Measurements from ENCODE around the gene GABBR1.

Gene GABBR1

DNA sequence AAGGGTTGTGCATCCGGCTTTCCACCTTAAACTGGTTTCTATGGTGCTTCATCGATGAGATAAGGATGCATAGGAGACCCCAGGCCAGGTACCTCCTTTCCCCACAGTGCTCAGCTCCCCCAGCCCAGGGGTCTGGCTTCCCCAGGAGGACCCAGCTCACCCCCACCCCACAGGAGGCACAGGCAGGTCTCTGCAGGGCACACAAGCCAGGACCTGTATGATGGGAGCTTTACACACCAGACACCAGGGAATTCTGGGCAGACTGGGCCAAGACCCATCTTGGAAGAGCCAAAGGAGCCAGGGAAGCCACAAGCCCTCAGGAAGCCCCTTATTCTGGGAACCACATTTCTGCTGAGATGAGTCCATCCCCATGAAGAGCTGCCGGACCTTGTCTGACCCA lies 103.0 kb downstream of the GABBR1 start:
- no peak overlapping the region for H3K4me3 ChIP-seq (ENCODE audit: low read depth, low read length)

DNA sequence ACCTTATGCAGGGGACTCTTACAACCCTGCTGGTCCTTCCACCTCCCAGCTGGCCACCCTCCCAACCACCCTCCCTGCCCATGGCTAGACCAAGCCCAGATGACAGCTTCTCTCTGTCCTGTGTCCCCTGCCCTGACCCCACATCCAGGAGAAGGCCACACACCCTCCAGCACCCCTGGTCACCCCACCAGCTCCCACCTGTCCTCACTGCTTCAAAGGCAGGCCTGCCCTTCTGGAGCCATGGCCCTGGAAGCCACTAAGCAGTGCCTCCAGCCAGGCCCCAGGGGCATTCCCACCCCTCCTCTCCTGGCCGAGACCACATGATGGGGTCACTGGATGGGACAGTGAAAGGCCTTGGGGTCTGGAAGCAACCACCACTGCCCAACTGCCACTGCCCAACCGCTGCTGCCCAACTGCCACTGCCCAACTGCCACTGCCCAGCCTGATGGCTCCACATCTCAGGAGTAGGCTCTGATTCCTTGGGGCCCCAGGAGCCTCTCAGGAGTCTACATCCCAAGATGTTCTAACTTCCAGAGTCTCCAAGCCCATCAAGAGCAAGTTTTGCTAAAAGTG lies 103.9 kb downstream of the GABBR1 start:
- H3K4me3 ChIP-seq (ENCODE audit: low read depth, low read length) = no peak overlapping the region

DNA sequence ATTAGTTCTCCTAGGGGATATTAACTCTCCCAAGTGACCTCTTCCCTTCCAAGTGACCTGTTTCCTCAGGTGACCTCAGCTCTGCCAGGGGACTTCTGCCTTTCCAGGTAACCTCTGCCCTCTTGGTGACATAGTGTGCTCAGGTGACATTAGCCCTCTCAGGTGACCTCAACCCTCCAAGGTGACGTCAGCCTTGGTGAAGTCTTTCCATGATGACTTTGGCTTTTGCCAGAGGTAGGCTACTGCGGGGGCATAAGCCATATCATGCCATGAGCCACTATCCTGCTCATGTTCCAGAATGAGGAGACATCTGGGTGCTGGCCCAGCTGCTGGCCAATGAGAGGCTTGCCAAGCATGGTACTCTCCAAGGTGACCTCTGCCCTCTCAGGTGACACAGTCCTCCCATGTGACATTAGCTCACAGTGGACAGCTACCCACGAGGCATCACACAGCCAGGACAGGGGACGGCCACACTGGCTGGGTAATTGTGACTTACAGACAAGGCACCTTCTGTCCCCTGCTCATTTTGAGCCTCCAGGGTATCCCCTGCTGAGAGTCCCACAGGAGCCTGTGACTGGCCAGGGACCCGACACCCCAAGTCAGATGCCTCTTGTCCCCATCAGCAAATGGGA lies 104.6 kb downstream of the GABBR1 start:
- H3K4me3 ChIP-seq (ENCODE audit: low read depth, low read length) = no peak overlapping the region

DNA sequence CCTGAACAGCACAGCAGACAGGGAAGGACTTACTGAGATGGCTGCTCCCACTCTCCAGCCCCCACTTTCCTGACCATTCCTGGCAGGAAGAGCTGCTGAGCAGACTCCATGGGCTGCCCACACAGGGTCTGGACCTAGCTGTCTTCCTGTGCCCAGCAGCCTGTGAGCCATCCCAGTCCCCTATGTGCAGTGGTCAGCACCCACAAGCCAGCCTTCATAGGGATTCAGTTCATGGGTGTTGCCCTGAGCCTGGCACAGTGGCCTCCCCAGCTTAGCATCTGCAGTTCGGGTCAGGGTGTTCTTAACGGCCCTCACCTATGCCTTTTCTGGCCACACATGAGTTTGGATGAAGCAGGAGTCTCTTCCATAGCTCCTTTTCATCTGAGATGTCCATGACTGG lies 105.4 kb downstream of the GABBR1 start:
- no peak overlapping the region for H3K4me3 ChIP-seq (ENCODE audit: low read depth, low read length)

DNA sequence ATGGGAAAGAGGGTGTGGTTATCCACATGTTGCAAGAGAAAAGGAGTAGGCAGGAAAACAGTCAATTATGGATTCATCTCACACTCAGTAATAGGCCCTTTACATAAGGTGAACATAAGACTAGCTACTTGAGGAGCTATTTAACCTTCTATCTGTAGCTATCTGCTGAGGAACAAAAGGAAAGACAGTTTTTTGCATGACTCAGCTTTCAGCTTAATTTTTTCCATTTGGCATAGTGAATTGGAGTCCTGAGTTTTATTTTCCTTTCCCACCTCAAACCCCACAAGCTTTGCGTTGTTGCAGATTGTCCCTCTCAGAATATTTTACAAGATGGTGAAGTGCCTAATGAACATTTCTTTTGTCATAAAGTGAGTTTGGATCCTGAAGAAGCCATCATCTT lies 105.9 kb downstream of the GABBR1 start:
- H3K4me3 ChIP-seq (ENCODE audit: low read depth, low read length) = no peak overlapping the region

DNA sequence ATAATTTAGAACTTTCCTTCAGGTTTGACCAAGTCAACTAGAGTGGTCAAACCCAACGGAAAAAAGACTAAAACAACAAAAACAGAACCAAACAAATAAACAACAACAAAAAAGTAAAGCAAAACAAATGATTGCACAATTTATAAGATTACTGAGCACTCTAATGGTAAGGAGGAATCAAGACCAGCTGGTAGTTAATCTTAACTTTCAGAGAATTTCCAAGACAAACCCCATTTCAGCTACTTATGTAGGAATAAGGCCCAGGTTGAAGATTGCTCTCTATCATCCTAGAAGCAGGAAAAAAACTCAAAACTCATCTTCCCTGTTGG lies 107.7 kb downstream of the GABBR1 start:
- no peak overlapping the region for H3K4me3 ChIP-seq (ENCODE audit: low read depth, low read length)

DNA sequence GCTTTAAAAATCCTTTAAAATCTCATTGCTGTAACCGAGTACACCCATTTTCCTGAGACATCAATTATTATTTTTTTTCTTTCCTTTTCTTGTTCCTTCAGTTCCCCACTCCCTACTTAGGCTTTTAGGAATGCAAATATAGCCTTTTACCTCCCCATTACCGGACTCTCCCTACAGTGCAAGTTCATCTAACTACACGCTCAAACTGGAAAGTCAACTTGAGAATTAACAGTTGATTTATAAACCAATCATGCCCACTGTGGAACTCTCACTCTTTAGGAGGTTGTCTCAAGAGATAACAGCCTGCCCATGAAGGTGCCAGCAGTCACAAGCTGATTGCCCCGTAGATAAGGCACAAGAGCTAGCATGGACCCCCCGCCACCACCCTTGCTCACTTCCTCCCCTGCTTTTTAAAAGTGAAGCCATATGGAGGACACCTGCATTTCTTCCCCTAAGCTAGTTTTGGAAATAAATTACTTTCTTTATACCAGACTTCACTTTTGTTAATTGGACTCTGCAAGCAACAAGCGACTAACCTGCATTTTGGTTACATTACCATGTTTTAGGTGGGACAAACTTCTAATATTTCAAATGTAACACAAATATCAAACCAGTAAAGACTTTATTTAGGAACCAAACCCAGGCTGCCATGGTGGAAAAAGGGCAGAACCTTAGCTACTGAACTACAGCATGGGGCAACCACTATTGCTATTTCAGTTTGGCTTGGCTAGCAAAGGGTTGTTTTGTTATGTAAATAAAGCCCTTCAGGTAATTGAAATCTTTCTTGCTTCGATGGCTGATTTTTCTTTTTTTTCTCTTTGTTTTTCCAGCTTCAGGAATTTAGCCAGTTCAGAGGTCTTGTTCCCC lies 108.3 kb downstream of the GABBR1 start:
- H3K4me3 ChIP-seq (ENCODE audit: low read depth, low read length) = no peak overlapping the region

DNA sequence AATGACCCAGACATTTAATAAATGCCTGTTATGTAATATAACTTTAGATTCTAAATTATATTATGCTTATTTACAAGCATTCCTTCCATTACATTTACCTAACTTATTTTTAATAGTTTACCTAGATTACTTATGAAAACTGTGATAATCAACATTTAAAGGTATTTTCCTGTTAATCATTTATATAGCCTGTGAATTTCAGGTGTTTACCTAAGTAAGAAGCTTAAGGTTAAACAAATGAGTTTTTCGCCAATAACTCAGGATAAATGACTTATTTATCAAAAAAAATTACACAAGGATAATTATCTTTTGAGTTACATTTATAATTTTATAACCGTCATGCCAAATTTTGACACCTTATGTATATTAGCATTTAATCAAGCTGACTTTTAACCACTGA lies 108.9 kb downstream of the GABBR1 start:
- H3K4me3 ChIP-seq (ENCODE audit: low read depth, low read length) = no peak overlapping the region

DNA sequence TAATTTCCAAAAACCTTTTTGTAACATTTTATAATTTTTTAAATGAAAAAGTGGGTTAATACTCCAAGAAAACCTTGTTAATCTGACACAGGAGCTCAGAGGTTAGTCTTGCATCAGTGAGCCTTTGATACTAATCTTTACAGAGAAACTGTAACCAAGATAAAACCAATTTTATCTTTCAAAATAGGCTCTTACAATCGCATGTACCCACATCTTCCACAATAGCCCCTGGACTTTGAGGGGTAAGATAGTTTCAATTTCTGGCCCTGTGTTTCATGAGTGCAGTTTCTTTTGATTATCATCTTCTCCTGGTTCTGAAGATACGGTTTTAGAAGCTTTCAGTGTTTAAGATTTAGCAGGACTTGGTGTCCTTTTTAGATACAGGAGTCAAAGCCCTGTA lies 110.8 kb downstream of the GABBR1 start:
- H3K4me3 ChIP-seq (ENCODE audit: low read depth, low read length) = no peak overlapping the region

DNA sequence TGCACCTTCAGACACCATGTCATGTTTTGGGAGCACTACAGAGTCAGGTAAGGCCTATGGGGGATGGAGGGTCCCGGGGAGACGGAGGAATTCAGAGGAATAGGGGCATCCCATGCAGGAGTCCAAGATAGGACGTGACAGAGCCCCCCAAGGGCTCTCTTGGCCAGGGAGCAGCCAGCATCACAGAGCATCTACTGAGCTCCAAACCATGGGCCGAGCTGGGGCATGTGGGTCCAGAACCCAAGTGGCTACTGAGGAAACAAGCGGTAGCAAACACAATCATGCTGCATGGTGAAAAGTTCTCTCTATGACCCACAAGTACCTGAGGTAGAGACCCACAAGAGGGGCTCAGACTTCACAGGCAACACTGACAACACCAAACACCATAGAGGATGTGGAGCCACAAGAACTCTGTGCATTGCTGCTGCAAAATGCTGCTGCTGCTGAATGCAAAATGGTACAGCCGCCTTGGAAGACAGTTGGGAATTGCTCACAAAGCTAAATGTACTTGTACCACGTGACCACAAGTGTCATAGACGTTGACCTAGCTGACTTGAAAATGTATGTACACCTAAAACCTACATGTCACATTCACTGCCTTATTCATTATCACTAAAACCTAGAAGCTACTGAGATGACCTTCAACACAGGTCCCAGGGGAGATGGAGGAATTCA lies 111.8 kb downstream of the GABBR1 start:
- H3K4me3 ChIP-seq (ENCODE audit: low read depth, low read length) = no peak overlapping the region

DNA sequence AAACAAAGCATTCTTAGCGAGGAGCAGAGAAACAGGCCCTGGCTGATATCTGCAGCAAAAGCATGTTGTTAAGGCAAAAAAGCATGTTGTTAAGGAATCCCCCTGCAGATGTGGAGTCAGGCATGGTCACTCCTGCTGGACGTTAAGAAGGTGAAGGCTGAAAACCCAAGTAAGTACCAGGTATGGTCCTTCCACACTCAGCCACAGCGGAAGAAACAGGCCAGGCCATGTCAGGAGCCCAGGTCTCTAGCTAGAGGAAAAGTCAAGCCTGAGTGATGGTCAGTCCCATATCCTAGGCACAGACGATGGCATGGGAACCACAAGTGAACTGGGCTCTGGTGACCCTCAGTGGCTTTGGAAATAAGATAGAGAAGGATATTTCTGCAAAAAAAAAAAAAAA lies 112.8 kb downstream of the GABBR1 start:
- H3K4me3 ChIP-seq (ENCODE audit: low read depth, low read length) = no peak overlapping the region

DNA sequence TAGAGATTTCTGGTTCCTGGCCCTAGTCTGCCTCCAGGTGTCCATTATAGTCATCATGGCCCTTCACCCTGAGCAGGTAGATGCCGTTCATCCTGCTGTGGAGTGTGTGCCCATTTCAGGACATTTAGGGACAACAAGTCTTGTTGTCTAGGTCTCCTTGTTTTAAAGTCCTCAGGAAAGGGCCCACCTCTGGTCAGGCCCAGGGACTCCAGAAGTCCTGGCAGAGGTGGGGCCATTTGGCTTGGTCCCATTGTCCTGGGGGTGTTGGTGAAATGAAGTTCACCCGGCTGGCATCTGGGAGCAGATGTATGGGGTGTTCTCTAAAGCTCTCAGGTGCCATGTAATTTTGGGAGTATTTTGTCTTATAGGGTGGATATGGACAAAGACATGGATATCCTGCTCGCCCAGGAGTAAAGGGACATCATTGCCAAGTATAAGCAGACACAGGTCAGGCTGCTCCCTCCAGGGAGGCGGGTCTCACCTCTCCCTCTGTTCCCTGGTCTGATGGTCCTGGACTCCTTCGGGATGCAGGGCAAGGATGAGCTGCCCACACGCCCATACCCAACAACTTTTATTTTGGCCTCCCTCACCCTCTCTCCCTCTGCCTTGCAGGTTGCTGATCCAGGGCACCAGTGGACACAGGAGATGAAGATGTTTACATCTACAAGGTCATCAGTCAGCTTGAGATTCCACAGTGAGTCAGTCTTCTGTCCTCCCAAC lies 113.5 kb downstream of the GABBR1 start:
- H3K4me3 ChIP-seq (ENCODE audit: low read depth, low read length) = no peak overlapping the region

DNA sequence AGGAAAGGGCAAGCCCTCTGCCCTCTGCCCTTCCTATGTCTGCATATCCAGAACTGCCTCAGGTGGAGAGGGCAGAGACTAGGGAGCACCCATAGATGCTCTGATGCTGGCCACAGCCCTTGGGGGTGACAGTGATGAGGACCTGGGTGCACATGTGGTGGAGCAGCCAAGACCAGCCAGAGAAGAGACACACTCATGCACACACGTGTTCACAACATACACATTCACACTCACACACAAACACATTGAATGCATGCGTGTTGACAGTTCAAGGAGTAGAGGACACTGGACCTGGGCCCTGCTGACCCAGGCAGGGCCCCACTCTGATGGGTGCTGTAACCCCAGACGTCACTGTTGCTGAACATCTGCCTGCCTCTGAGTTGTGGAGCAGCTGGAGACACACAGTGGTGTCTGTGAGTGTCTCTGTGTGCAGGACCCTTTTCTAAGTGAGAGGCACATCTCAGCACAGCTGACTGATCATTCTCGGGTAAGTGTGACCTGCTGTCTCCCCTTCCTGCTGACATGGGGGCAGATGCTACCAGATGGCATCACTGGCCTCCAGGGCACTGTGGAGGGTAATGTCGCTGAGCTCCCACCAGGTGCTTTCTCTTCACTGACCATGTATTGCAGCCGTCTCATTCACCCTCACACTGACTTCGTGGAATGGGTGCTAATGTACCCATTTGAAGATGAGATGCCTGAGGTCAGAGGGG lies 115.1 kb downstream of the GABBR1 start:
- no peak overlapping the region for H3K4me3 ChIP-seq (ENCODE audit: low read depth, low read length)

DNA sequence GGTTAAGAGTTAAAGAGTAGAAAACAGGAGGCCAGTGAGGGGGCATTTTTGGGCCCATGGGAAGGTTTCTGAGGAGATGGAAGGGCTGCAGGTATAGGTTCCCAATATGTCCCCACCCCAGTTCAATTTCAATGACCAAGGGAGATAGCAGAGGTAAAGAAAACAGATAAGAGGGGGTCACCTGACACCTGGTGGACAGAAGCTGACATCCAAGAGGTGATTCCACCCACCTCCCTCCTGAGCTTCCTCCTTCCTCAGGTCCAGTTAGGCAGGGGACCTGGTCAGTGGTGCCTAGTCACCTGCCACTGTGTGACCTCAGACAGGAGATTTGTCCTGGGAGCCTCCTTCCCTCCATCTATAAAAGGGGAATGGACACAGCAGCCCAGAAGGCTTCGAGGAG lies 115.7 kb downstream of the GABBR1 start:
- no peak overlapping the region for H3K4me3 ChIP-seq (ENCODE audit: low read depth, low read length)

DNA sequence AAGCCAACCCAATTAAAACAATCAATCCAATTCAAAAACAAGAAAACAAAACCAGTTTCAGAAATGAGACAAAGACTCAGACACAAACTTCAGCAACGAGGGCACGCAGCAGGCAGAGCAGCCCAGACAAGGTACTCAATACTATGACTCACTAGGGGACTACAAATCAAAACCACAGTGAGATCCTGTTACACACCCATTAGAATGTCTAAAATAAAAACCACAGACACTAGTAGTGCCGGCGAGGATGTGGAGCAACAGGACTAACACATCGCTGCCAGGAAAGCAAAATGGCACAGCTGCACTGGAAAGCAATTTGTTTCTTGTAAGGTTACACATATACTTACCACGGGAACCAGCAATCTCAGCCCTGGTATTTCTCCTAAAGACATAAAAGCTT lies 116.9 kb downstream of the GABBR1 start:
- H3K4me3 ChIP-seq (ENCODE audit: low read depth, low read length) = no peak overlapping the region

DNA sequence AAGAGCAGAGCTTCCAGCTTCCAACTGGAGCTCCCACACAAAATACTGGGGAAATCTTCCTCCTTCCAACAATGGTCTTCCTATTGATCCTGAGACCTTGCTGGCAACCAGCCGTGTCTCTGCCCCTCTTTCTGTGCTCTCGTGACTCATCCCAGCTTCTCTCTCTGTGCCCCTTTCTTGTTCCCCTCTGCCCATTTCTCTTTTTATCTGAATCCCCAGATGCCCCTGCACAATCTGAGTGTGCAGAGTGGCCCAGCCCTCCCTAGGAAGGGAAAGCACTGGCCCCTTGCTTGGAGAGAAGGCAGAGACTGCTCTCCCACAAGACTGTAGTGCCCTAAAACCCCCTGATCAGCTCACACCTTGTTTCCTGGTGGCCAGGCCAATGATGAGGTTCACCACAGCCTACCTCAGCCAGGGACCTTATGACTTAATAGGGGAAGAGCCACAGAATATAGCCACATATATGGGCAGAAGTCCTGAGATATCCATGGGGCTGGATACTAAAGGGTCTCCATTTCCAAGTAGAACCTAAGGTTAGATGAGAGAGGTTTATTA lies 122.2 kb downstream of the GABBR1 start:
- H3K4me3 ChIP-seq (ENCODE audit: low read depth, low read length) = no peak overlapping the region

DNA sequence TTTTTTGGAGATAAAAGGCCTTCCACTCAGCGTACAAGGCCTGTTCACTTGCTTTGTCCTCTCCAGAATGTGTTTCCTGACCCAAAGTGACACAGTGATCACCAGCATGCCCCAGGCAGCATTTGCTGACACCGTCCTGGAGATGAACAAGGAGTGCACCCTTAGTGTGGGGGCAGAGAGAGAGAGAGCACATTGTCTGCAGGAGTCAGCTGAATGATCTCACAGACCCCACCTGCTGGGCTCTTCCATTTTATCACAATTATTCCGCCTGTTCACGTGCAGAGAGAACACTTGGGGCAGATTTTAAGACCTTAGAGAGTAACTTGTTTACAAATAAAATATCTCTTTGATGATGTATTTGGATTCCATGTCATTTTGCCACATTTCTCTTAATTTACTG lies 122.8 kb downstream of the GABBR1 start:
- H3K4me3 ChIP-seq (ENCODE audit: low read depth, low read length) = no peak overlapping the region
